Fibroblast of villous mesenchyme (primary cell): ENCODE results near the gene C1QL1. TPM values are rescaled to one million over a fixed set of nuclear protein-coding genes. Genes with fewer than 3 reads are reported as not detected.
A peak's percentile ranks its signal among the peaks of the same experiment; 100 is the strongest.

ENCODE experiments used
- DNase-seq: peaks from one replicate; pipeline ENCODE4 v3.0.0-alpha.2; 2010; ENCODE audit warnings: low read depth
- H3K4me3 ChIP-seq: 2 replicates; pipeline ENCODE4 v1.5.1; 2011; ENCODE audit warnings: low read depth, mild to moderate bottlenecking, low read length
- CTCF ChIP-seq: IDR thresholded peaks from 2 replicates; pipeline ENCODE4 v1.5.1; 2012; ENCODE audit warnings: low read depth, mild to moderate bottlenecking, low read length; ENCODE audit not compliant: insufficient read depth
- total RNA-seq: library from RNA; depleted of rRNA; stranded (reverse); fragments of >200 nt; gene quantifications from 2 replicates; pipeline ENCODE4 v1.2.3, GENCODE V29; 2012

Gene C1QL1
- total RNA-seq, 1 donor = 0.43 TPM

DNA sequence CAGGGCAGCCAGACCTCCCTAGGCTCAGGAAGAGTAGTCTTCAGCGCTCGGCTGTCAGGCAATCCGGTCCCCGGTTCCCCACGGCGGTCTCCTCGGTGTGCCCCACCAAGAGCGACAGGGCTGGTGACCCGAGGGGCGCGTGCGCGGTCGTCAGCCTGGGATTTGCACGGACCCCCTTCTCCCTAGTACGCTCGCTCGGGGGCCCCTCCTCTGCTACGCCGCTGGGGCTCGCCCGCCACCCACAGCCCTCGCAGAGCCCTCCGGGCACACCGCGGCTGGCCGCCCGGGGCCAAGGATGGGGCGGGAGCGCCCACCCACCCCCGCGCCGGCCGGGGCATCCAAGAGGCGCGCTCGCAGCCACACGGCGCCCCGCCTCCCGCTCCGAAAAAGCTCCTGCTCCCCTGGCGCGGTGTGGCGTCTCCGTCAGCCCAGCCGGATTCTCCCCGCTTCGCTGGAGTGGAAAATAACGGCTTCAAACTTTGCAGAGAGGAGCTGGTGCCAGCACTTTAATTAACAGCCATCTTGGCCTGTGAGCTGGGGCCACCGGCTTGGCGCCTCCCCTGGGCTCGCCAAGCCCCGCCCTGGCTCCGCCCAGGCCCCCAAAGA lies 2.1 kb upstream of the C1QL1 start:
- DNase-seq = peak; percentile 41
- peak overlapping the region; percentile 61 for H3K4me3 ChIP-seq
- TF ChIP-seq CTCF = no peak

DNA sequence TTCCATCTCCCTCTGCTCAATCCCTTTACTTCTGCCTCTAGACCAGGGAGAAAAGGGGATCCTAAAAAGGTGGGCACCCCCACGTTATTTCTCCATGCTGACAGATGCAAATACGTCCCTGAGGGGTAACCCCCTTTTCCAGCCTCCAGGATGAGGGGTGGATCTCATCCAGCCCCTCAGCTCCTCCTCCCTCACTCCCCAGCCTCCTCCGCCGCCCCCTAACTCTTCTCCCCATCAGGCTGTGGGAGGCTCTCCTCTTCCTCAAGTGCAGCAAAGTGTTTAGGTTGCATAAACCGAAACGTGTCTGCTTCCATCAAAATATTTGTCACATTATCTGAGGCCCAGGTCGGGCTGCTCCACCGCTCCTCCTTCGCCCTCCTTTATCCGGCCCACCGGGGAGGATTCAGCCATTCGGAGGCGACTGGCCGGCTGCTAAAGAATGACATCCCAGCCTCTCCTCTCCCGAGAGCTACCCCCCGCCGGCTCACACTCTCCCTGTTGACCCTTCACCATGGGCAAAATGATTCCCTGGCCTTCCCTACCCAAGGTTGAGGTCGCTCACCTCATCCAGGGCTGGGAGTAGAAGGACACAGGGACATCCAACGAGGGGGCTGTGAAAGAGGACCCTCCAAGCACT lies 1.2 kb upstream of the C1QL1 start:
- no peak for TF ChIP-seq CTCF
- H3K4me3 ChIP-seq = no peak overlapping the region
- DNase-seq = no peak

DNA sequence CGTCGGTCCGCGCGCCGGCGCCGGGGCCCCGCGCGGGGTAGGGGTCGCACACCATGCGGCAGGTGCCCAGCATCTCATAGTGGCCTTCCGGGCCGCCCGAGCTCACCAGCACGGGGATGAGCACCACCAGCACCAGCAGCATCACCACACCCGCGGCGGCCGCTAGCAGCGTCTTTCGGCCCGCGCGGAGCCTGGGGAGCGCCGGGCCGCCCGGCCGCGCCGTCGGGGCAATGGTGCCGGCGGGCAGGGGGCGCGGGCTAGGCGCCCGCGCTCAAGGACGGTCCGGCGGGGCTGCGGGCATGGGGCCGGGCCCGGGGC lies 237 bp downstream of the C1QL1 start:
- DNase-seq = no peak
- TF ChIP-seq CTCF = no peak
- H3K4me3 ChIP-seq = peak overlapping the region; percentile 21

DNA sequence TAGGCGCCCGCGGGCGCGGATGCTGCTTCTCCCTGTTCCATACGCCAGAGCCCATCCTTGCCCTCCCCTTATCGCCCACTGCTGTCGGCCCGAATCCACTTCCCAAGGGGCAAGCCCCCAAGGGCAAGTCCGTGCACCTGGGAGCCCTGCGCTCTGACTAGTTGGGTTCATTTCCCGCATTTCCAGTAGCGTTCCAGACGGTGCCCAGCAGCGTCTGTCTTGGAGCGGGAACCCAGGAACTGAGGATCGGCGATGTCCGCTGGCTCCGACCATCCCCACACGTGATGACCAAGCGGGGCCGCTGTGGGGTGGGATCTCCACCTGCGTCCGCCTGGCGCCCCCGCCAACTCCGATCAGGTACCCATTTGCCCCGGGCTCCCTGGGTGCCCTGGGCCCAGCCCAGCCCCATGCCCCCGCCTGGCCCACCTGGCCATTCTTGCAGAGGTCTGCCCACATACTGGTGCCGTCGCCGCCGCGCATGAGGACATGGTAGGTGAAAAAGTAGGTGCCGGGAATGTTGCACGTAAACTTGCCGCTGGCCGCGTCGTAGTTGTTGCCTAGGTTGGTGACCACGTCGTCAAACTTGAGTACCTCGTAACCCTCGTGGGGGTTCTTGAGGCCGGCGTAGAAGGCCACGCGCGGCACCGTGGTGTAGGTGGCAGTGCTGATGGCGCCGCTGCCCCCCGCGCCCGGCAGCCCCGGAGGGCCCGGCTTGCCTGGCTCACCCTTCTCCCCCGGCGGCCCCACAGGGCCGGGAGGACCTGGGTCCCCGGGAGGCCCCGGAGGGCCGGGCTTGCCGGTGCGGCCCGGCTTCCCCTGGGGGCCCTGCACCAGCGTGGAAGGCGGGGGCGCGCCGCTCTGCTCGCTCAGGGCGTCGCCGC lies 837 bp downstream of the C1QL1 start:
- TF ChIP-seq CTCF = no peak
- DNase-seq = no peak
- H3K4me3 ChIP-seq = no peak overlapping the region

- TF ChIP-seq CTCF = no peak
These were observed 1.6 kb downstream of the C1QL1 start for GRCh38 chr17:44966348-44967025.

DNA sequence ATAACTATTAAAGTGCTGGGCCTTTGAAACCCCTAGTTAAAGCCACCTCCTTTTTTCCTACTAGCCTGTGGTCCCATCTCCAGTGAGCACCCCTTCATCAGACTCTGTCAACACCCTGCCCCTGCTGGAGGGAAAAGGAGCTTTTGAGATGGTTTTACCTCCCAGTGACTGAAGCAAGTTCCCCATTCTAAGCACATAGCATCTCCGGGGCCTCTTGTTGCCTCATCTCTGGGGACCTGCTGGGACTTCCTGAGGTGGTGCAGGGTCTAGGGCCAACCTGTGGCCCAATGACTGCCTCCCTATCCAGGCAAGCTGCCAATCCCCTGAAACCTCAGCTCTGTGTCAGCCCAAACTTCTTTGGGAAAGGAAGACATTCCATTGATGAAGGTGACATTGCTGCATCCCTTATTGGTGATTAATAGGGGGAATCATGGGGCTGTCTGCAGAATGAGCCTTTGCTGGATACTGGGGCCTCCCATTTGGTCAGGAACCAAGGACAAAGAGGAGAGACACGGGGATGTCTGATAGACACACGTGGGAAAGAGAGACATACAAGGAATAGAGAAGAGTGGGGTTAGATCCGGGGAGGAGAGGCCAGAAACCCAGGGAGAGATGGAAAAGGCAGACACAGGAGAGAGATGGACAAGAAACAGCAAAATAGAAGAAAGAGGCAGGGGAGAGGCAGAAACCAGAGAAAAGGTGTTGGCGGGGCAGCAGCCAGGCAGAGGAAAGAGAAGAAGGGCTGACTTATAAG lies 2.4 kb downstream of the C1QL1 start:
- no peak for DNase-seq
- no peak for TF ChIP-seq CTCF
- no peak overlapping the region for H3K4me3 ChIP-seq

More at GRCh38 chr17:44966348-44967025, 1.6 kb downstream of the C1QL1 start:
- DNase-seq = no peak
- no peak overlapping the region for H3K4me3 ChIP-seq
